ENCODE results near the gene APOBEC3A. TPM values are rescaled to one million over a fixed set of nuclear protein-coding genes. Genes with fewer than 3 reads are reported as not detected.
A peak's percentile ranks its signal among the peaks of the same experiment; 100 is the strongest.

The APOBEC3A gene
- total and polyA plus RNA-seq, 10 of the 15 experiments (the other 5 are each of a cell fraction or from before 2014, with no cell fraction given), result 0.20 TPM; not detected in 9

GRCh38 chr22:38925571-38926041 lies 31.8 kb upstream of the APOBEC3A start:
- H3K79me2 ChIP-seq (ENCODE audit: control insufficient read depth, insufficient read depth, low read length), result no peaks in the 10 kb centered on the region
- H2AFZ ChIP-seq (ENCODE audit: control insufficient read depth, low read depth, low read length), result no peak overlapping the region
- H3K9me3 ChIP-seq (replicated peaks; ENCODE audit: control insufficient read depth, insufficient read depth, low read length), result no peaks in the 10 kb centered on the region
- no TSS peak for BruUV-seq (replicated peaks)
- ATAC-seq, result no peak
- H4K20me1 ChIP-seq (ENCODE audit: control insufficient read depth, insufficient read depth), result no peaks in the 10 kb centered on the region
- in situ Hi-C loops (cut with MboI), result no loop called here
- no peak overlapping the region for H3K9ac ChIP-seq (ENCODE audit: control insufficient read depth, insufficient read depth, low read length)
- no peak overlapping the region for H3K4me3 ChIP-seq
- no peaks in the 10 kb centered on the region for H3K4me1 ChIP-seq (ENCODE audit: control insufficient read depth, insufficient read depth, low read length)
- CTCF ChIA-PET, result interaction anchor here (0.9 to 2.2 kb wide), 2 partner anchors 56 to 78 kb away, joined by 5 to 9 read pairs; no protein-coding TSS in a partner anchor
- 54% methylated on average over 7 of the region's 7 CpGs for WGBS (ENCODE audit: insufficient coverage, insufficient replicate concordance, low lambda C conversion rate, missing lambda C conversion rate)
- DNase-seq (ENCODE audit: low read depth, low spot score), result no peak
- H3K4me2 ChIP-seq (ENCODE audit: control insufficient read depth, insufficient read depth), result no peak overlapping the region
- intact Hi-C loops (cut with micrococcal nuclease; ENCODE audit: unreplicated experiment), result loop anchor here (5.0 kb wide), 1 partner anchor 77 kb away; no protein-coding TSS in a partner anchor
- no peak for FAIRE-seq
- no peaks in the 10 kb centered on the region for H3K36me3 ChIP-seq (ENCODE audit: control insufficient read depth in 2 of 2, insufficient read depth in 2 of 2, low read length in 1 of 2)
- H3K27me3 ChIP-seq (replicated peaks in 1 of 2; ENCODE audit: control insufficient read depth in 2 of 2, insufficient read depth in 2 of 2, low read length in 1 of 2), result peaks cover 1 to 7% of the 10 kb centered on the region in 2 experiments; a peak in 2 of 4 replicates
- TF ChIP-seq PBX3 (IDR thresholded peaks at IDR 0.05; ENCODE audit: insufficient replicate concordance, low read depth, low read length), result no peak
- peak; percentile 55; the same call in 1 of the 2 replicates for TF ChIP-seq NFYB (IDR thresholded peaks at IDR 0.05; ENCODE audit: insufficient read depth, low read depth, low read length)
- SMC1A ChIA-PET (ENCODE audit: uncharacterized antibody, unreplicated experiment), result no interaction called here
- POLR2A ChIA-PET, result no interaction called here
- RAD21 ChIA-PET (ENCODE audit: unreplicated experiment), result no interaction called here
- no peak overlapping the region for H3K27ac ChIP-seq (ENCODE audit: control insufficient read depth, insufficient read depth)

GRCh38 chr22:38927033-38927781 lies 30.2 kb upstream of the APOBEC3A start:
- ChIA-PET CTCF (interaction anchor here (0.7 to 2.4 kb wide), 4 partner anchors 16 to 76 kb away, joined by 3 to 15 read pairs (median 8); no protein-coding TSS in a partner anchor), POLR2A (no interaction called here), RAD21 (ENCODE audit: unreplicated experiment) (interaction anchor here (1.1 kb wide), 2 partner anchors 57 to 77 kb away, joined by 4 to 5 read pairs; no protein-coding TSS in a partner anchor), SMC1A (ENCODE audit: uncharacterized antibody, unreplicated experiment) (interaction anchor here (0.7 to 1.4 kb wide), 2 partner anchors 75 to 76 kb away, joined by 3 read pairs; no protein-coding TSS in a partner anchor)
- Histone ChIP-seq H3K9ac (ENCODE audit: control insufficient read depth, insufficient read depth, low read length) (no peak overlapping the region), H2AFZ (ENCODE audit: control insufficient read depth, low read depth, low read length) (peak overlapping the region; percentile 23; the same call in 1 of the 2 replicates), H3K36me3 (ENCODE audit: control insufficient read depth in 2 of 2, insufficient read depth in 2 of 2, low read length in 1 of 2) (no peaks in the 10 kb centered on the region), H3K27me3 (replicated peaks in 1 of 2; ENCODE audit: control insufficient read depth in 2 of 2, insufficient read depth in 2 of 2, low read length in 1 of 2) (peaks cover 1 to 7% of the 10 kb centered on the region in 2 experiments; a peak in 2 of 4 replicates), H3K27ac (ENCODE audit: control insufficient read depth, insufficient read depth) (no peak overlapping the region), H3K79me2 (ENCODE audit: control insufficient read depth, insufficient read depth, low read length) (no peaks in the 10 kb centered on the region), H3K9me3 (replicated peaks; ENCODE audit: control insufficient read depth, insufficient read depth, low read length) (no peaks in the 10 kb centered on the region), H3K4me2 (ENCODE audit: control insufficient read depth, insufficient read depth) (peak overlapping the region; percentile 33; the same call in 1 of the 2 replicates), H3K4me1 (ENCODE audit: control insufficient read depth, insufficient read depth, low read length) (no peaks in the 10 kb centered on the region), H4K20me1 (ENCODE audit: control insufficient read depth, insufficient read depth) (no peaks in the 10 kb centered on the region), H3K4me3 (no peak overlapping the region)
- peak; percentile 96 for ATAC-seq
- intact Hi-C loops (cut with micrococcal nuclease; ENCODE audit: unreplicated experiment) (loop anchor here (5.0 kb wide), 1 partner anchor 75 kb away; no protein-coding TSS in a partner anchor), in situ Hi-C loops (cut with MboI) (no loop called here)
- FAIRE-seq, result no peak
- BruUV-seq (replicated peaks), result no TSS peak
- WGBS (ENCODE audit: insufficient coverage, insufficient replicate concordance, low lambda C conversion rate, missing lambda C conversion rate), result 6% methylated on average over 32 of the region's 39 CpGs
- peak; percentile 7 for DNase-seq (ENCODE audit: low read depth, low spot score)
- TF ChIP-seq RB1 (IDR thresholded peaks at IDR 0.05; ENCODE audit: borderline replicate concordance) (no peak), CTCF (IDR thresholded peaks at IDR 0.05 in 2 of 3, conservative IDR thresholded peaks at IDR 0.05 in 1 of 3; ENCODE audit: control insufficient read depth in 2 of 3, extremely low read depth in 1 of 3, insufficient read depth in 1 of 3, low read depth in 3 of 3, low read length in 3 of 3) (peak; percentile 57 to 70 (median 65)), PKNOX1 (IDR thresholded peaks at IDR 0.05) (no peak), TCF7 (IDR thresholded peaks at IDR 0.05; ENCODE audit: borderline replicate concordance) (no peak), RAD21 (IDR thresholded peaks at IDR 0.05; ENCODE audit: insufficient read depth, low read depth, low read length) (peak; percentile 48), SMC3 (IDR thresholded peaks at IDR 0.05; ENCODE audit: borderline replicate concordance, low read length) (peak; percentile 41), NRF1 (conservative IDR thresholded peaks at IDR 0.05; ENCODE audit: low read depth, low read length) (no peak), YY1 (IDR thresholded peaks at IDR 0.05; ENCODE audit: low read depth, low read length) (peak; percentile 34; the same call in 1 of the 2 replicates)
